WI38 (cell line): ENCODE measurements around the gene CDC25B.

Experiments used
- H3K4me3 ChIP-seq: 2 replicates; pipeline ENCODE4 v1.5.1; 2011; ENCODE audit warnings: low read depth, mild to moderate bottlenecking, control low read depth, low read length
- TF ChIP-seq, protein P1 (sequence below): IDR thresholded peaks from 2 replicates; pipeline ENCODE4 v1.5.1; 2012; ENCODE audit warnings: low read depth, mild to moderate bottlenecking, control low read depth, low read length

CDC25B gene

GRCh38 chr20:3765171-3765882 lies 30.8 kb upstream of the CDC25B start:
- H3K4me3 ChIP-seq = no peak overlapping the region
- TF ChIP-seq, protein P1, sequence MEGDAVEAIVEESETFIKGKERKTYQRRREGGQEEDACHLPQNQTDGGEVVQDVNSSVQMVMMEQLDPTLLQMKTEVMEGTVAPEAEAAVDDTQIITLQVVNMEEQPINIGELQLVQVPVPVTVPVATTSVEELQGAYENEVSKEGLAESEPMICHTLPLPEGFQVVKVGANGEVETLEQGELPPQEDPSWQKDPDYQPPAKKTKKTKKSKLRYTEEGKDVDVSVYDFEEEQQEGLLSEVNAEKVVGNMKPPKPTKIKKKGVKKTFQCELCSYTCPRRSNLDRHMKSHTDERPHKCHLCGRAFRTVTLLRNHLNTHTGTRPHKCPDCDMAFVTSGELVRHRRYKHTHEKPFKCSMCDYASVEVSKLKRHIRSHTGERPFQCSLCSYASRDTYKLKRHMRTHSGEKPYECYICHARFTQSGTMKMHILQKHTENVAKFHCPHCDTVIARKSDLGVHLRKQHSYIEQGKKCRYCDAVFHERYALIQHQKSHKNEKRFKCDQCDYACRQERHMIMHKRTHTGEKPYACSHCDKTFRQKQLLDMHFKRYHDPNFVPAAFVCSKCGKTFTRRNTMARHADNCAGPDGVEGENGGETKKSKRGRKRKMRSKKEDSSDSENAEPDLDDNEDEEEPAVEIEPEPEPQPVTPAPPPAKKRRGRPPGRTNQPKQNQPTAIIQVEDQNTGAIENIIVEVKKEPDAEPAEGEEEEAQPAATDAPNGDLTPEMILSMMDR = no peak

GRCh38 chr20:3766422-3767109 lies 29.5 kb upstream of the CDC25B start:
- H3K4me3 ChIP-seq = peak overlapping the region; percentile 70
- TF ChIP-seq, protein P1 = no peak

DNA sequence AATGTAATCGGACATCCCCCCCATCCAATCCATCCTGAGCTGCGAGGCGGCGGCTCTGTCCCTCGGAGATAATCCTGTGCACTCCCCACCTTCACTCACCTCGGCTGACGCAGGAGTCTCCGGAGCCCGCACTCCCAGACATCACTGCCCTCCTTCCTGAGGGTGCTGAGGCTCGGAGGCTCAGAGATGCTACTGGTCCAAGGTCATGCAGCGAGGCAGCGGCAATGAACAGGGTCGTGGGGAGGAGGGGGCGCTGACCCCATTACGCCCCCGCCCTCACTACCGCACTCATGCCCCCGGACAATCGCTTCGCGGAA lies 29.0 kb upstream of the CDC25B start:
- TF ChIP-seq, protein P1 = no peak
- peak overlapping the region; percentile 70 for H3K4me3 ChIP-seq

DNA sequence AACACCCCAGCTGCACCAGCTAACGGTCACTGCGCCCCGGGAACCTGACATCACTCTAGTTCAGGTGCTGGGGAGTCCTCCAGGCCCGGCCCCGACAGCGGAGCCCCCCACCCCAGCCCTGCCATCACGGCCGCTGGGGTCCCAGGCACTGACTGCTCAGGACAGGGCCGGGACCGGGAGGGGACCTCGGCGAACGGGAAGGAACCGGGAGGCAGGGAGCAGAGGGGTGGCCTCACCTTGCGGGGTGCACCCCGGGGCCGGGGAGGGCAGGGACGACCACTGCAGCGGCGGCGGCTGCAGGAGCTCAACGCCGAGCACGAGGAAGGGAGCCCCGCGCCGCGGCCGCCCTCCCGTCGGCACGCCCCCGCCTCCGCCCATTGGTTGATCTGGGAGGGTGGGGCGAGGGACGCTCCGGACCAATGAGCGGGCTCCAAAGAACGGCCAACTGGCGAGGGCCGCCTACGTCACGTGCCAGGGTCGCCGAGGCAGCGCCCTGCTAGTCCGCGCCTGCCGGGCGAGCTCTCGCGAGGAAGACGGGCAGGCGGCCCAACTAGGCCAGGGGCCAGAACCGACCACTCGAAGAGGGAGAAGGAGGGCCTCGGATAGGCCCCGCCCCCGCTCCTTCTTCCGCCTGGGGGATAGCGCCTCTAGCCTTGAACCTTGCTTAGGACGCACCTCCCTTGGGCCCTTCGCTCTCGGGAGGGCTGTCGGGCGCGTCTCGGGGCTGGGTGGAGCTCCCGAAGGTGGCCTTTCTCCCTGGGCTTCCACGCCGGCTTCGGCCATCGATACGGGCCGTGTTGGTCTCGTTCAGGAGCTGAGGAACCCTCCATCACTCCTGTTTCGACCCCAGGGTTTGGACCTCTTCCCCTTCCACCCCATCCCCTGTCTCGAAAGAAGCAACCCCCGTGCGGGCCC lies 28.4 kb upstream of the CDC25B start, which contains the start of gene ADISSP:
ADISSP (minus strand) TSS at position 327 of the 915 bp plus-strand sequence. CDS start 7,653 bp downstream, outside the sequence.
- H3K4me3 ChIP-seq = peak within 1 kb of the TSS; percentile 70
- TF ChIP-seq, protein P1 = no peak

DNA sequence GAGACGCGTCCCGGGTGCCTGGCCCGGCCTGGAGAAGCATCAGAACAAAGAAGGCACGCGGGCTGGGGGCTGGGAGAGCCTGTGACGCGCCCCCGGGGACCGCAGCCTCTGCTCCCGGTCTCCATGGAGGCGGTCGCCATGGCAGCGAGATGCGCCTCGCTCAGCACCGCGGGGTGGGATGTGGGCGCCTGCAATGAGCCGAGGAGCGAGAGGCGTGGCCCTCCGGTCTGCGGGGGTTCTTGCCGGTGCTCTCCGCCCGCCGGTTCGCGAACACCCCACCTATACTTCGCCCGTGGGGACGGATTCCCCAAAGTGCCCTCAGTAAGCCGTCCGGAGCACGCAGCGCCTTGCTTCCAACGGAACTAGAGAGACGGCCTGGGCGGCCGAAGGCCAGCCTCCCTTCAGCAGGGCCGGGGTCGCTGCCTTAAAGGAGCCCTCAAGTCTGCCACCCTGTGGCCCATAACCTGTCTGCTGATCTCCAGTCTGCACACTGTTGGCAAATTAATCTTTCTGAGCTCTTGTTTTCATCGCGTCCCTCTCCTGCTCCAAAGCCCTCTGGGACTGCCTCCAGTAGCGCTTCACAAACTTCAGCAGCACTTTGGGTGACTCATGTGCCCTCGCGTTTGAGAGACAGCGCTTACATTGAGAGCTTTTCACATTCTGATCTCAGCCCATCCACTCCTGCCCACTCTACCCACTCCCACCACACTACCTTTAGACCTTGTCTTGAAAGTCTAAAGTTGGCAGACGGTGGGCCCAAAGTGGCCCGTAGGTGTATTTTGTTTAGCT lies 27.6 kb upstream of the CDC25B start:
- TF ChIP-seq, protein P1 = peak; percentile 13; the same call in 1 of the 2 replicates
- peak overlapping the region; percentile 70 for H3K4me3 ChIP-seq

DNA sequence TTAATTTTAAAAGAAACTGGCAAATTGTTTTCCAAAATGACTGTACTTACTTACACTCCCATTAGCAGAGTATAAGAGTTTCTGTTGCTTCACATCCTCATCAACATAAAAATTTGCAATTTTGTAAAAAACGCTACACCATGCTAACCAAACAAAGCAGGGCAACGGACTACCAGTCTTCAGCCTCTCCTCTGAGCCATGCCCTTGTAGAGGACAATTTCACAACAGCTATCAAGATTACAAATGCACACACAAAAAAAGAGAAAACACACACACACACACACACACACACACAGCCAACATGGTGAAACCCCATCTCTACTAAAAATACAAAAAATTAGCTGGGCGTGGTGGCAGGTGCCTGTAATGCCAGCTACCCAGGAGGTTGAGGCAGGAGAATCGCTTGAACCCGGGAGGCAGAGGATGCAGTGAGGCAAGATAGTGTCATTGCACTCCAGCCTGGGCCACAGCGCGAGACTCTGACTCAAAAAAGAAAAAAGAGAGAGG lies 24.5 kb upstream of the CDC25B start:
- TF ChIP-seq, protein P1 = no peak
- no peak overlapping the region for H3K4me3 ChIP-seq
